HEK293T (cell line): ENCODE results near the gene TMCC3.
"Not testable (repeated sequence)": the region's sequence is repeated elsewhere in the genome, so short reads cannot be mapped to it uniquely, and the experiment has no call there.

Experiments
- CTCF ChIA-PET: fragments of 350-600 bp; formaldehyde crosslinking; extraction: SDS; loops from one replicate; lab custom pipeline; 2021; ENCODE audit warnings: antibody characterized with exemption, inconsistent platforms; lab: Yijun Ruan, JAX
- POLR2A ChIA-PET: fragments of 350-600 bp; formaldehyde crosslinking; extraction: SDS; loops from one replicate; lab custom pipeline; 2020; ENCODE audit warnings: antibody characterized with exemption, inconsistent platforms; lab: Yijun Ruan, JAX
- DNase-seq: peaks from one replicate; pipeline ENCODE4 v3.0.0; 2012; ENCODE audit warnings: mixed read lengths; ENCODE audit errors: extremely low spot score
- ARNT ChIP-seq: fragments of 450-650 bp; IDR thresholded peaks from 2 replicates; pipeline ENCODE4 v1.6.1; 2017; ENCODE audit warnings: mild to moderate bottlenecking
- BHLHE40 ChIP-seq: fragments of 450-650 bp; IDR thresholded peaks from 2 replicates; pipeline ENCODE4 v1.6.1; 2016; ENCODE audit warnings: mild to moderate bottlenecking, moderate library complexity, borderline replicate concordance
- CTBP1 ChIP-seq: fragments of 450-650 bp; IDR thresholded peaks from 2 replicates; pipeline ENCODE4 v1.6.1; 2016; ENCODE audit warnings: borderline replicate concordance
- ELF4 ChIP-seq: fragments of 450-650 bp; IDR thresholded peaks from 2 replicates; pipeline ENCODE4 v1.6.1; 2017; ENCODE audit warnings: antibody characterized with exemption
- FOXA1 ChIP-seq: fragments of 450-650 bp; IDR thresholded peaks from 2 replicates; pipeline ENCODE4 v1.6.1; 2016; ENCODE audit warnings: mild to moderate bottlenecking
- FOXK2 ChIP-seq: fragments of 450-650 bp; IDR thresholded peaks from 2 replicates; pipeline ENCODE4 v1.6.1; 2016; ENCODE audit warnings: mild to moderate bottlenecking
- FOXM1 ChIP-seq: fragments of 450-650 bp; IDR thresholded peaks from 2 replicates; pipeline ENCODE4 v1.6.1; 2017; ENCODE audit warnings: mild to moderate bottlenecking, borderline replicate concordance
- HDGF ChIP-seq: fragments of 450-650 bp; IDR thresholded peaks from 2 replicates; pipeline ENCODE4 v1.6.1; 2017; ENCODE audit warnings: antibody characterized with exemption, borderline replicate concordance
- L3MBTL2 ChIP-seq: fragments of 450-650 bp; conservative IDR thresholded peaks from 2 replicates; pipeline ENCODE4 v1.6.1; 2016; ENCODE audit warnings: mild to moderate bottlenecking
- LEF1 ChIP-seq: fragments of 450-650 bp; IDR thresholded peaks from 2 replicates; pipeline ENCODE4 v1.6.1; 2017; ENCODE audit warnings: mild to moderate bottlenecking, borderline replicate concordance
- NFRKB ChIP-seq: fragments of 450-650 bp; IDR thresholded peaks from 2 replicates; pipeline ENCODE4 v1.6.1; 2016; ENCODE audit warnings: mild to moderate bottlenecking, moderate library complexity
- PKNOX1 ChIP-seq: fragments of 450-650 bp; IDR thresholded peaks from 2 replicates; pipeline ENCODE4 v1.6.1; 2016
- SUZ12 ChIP-seq: fragments of 450-650 bp; IDR thresholded peaks from 2 replicates; pipeline ENCODE4 v1.6.1; 2016; ENCODE audit warnings: mild to moderate bottlenecking
- TARDBP ChIP-seq: fragments of 450-650 bp; IDR thresholded peaks from 2 replicates; pipeline ENCODE4 v1.6.1; 2016
- ZNF384 ChIP-seq: fragments of 450-650 bp; IDR thresholded peaks from 2 replicates; pipeline ENCODE4 v1.6.1; 2016

TMCC3 gene

GRCh38 chr12:94595152-94595551 lies 55.2 kb downstream of the TMCC3 start:
- no peak for TF ChIP-seq TARDBP
- POLR2A ChIA-PET = no interaction called here
- CTCF ChIA-PET = no interaction called here
- no peak for DNase-seq

GRCh38 chr12:94594443-94594825 lies 55.9 kb downstream of the TMCC3 start:
- ChIA-PET CTCF (no interaction called here), POLR2A (no interaction called here)
- TF ChIP-seq PKNOX1 = no peak
- TF ChIP-seq LEF1 = no peak
- TF ChIP-seq FOXM1 = no peak
- TF ChIP-seq TARDBP = no peak
- TF ChIP-seq BHLHE40 = no peak
- no peak for TF ChIP-seq HDGF
- TF ChIP-seq CTBP1 = no peak
- DNase-seq = no peak

GRCh38 chr12:94593822-94594442 lies 56.4 kb downstream of the TMCC3 start:
- POLR2A ChIA-PET = no interaction called here
- DNase-seq = no peak
- TF ChIP-seq FOXK2 (no peak), FOXM1 (no peak)
- CTCF ChIA-PET = no interaction called here

- POLR2A ChIA-PET, CTCF ChIA-PET, DNase-seq: not testable (repeated sequence)
Observed at GRCh38 chr12:94592723-94593122, 57.6 kb downstream of the TMCC3 start.

- ChIA-PET POLR2A (no interaction called here), CTCF (no interaction called here)
- no peak for TF ChIP-seq L3MBTL2
- no peak for TF ChIP-seq PKNOX1
- DNase-seq = no peak
Observed at GRCh38 chr12:94592080-94592479, 58.3 kb downstream of the TMCC3 start.

- ChIA-PET POLR2A (no interaction called here), CTCF (interaction anchor here (0.7 kb wide), 1 partner anchor 836 kb away, joined by 4 read pairs; no protein-coding TSS in a partner anchor)
- TF ChIP-seq HDGF (no peak), BHLHE40 (no peak), ZNF384 (no peak), CTBP1 (no peak), TARDBP (no peak), ELF4 (no peak), SUZ12 (no peak), ARNT (no peak)
- DNase-seq = no peak
Observed at GRCh38 chr12:94590428-94590827, 59.9 kb downstream of the TMCC3 start.

GRCh38 chr12:94589591-94590001 lies 60.8 kb downstream of the TMCC3 start:
- DNase-seq = no peak
- TF ChIP-seq ARNT = no peak
- TF ChIP-seq NFRKB = no peak
- TF ChIP-seq HDGF = no peak
- no peak for TF ChIP-seq CTBP1
- CTCF ChIA-PET = no interaction called here
- POLR2A ChIA-PET = no interaction called here

- ChIA-PET CTCF (no interaction called here), POLR2A (no interaction called here)
- TF ChIP-seq NFRKB (no peak), SUZ12 (no peak), ZNF384 (no peak), L3MBTL2 (no peak), BHLHE40 (no peak), FOXA1 (no peak)
- DNase-seq = no peak
Observed at GRCh38 chr12:94588346-94588745, 62.0 kb downstream of the TMCC3 start.
